H9 (cell line): ENCODE data around the gene GBP1. TPM values are rescaled to one million over a fixed set of nuclear protein-coding genes. Genes with fewer than 3 reads are reported as not detected.

ENCODE experiments used
- DNase-seq: peaks from one replicate; pipeline ENCODE4 v3.0.0-alpha.2; 2017
- H2AFZ ChIP-seq: one replicate; pipeline ENCODE4 v1.6.1; 2013; ENCODE audit warnings: mild to moderate bottlenecking, low read length, control low read depth, moderate library complexity
- H2AK5ac ChIP-seq: 2 replicates; pipeline ENCODE4 v1.6.1; 2013; ENCODE audit warnings: low read length, control low read depth, mixed read lengths; ENCODE audit not compliant: insufficient read length
- H2BK120ac ChIP-seq: one replicate; pipeline ENCODE4 v1.6.1; 2013; ENCODE audit warnings: low read depth, mild to moderate bottlenecking, low read length, control low read depth, inconsistent platforms; ENCODE audit not compliant: poor library complexity, severe bottlenecking
- H2BK12ac ChIP-seq: 2 replicates; pipeline ENCODE4 v1.6.1; 2013; ENCODE audit warnings: low read length, control low read depth, mixed read lengths, low read depth; ENCODE audit not compliant: insufficient read length
- H2BK15ac ChIP-seq: 2 replicates; pipeline ENCODE4 v1.6.1; 2013; ENCODE audit warnings: low read depth, low read length, control low read depth
- H2BK20ac ChIP-seq: one replicate; pipeline ENCODE4 v1.6.1; 2013; ENCODE audit warnings: low read depth, mild to moderate bottlenecking, low read length, control low read depth, inconsistent platforms; ENCODE audit not compliant: poor library complexity, severe bottlenecking
- H2BK5ac ChIP-seq: 2 replicates; pipeline ENCODE4 v1.6.1; 2013; ENCODE audit warnings: low read length, control low read depth, mixed read lengths; ENCODE audit not compliant: insufficient read length
- H3K14ac ChIP-seq: 2 replicates; pipeline ENCODE4 v1.6.1; 2013; ENCODE audit warnings: low read length, control low read depth; ENCODE audit not compliant: insufficient read depth
- H3K18ac ChIP-seq: 2 replicates; pipeline ENCODE4 v1.6.1; 2013; ENCODE audit warnings: low read depth, mild to moderate bottlenecking, mixed read lengths, low read length, control low read depth; ENCODE audit not compliant: insufficient read length
- H3K23ac ChIP-seq: 2 replicates; pipeline ENCODE4 v1.6.1; 2013; ENCODE audit warnings: low read length, control low read depth, mixed read lengths, low read depth; ENCODE audit not compliant: insufficient read length
- H3K23me2 ChIP-seq: 2 replicates; pipeline ENCODE4 v1.6.1; 2013; ENCODE audit warnings: low read depth, mild to moderate bottlenecking, mixed read lengths, low read length, control low read depth; ENCODE audit not compliant: insufficient read length, poor library complexity, severe bottlenecking
- H3K27ac ChIP-seq: 2 replicates; pipeline ENCODE4 v1.5.1; 2013; ENCODE audit warnings: low read length, control low read depth, mixed read lengths, low read depth; ENCODE audit not compliant: insufficient read length
- H3K27me3 ChIP-seq: 2 replicates; pipeline ENCODE4 v1.6.1; 2013; ENCODE audit warnings: low read length, control low read depth, inconsistent platforms; ENCODE audit not compliant: insufficient read depth
- H3K4ac ChIP-seq: 2 replicates; pipeline ENCODE4 v1.6.1; 2013; ENCODE audit warnings: low read depth, mild to moderate bottlenecking, control low read depth, inconsistent platforms, low read length, moderate library complexity
- H3K4me1 ChIP-seq: 2 replicates; pipeline ENCODE4 v1.6.1; 2013; ENCODE audit warnings: low read length, control low read depth, inconsistent platforms; ENCODE audit not compliant: insufficient read depth
- H3K4me2 ChIP-seq: 2 replicates; pipeline ENCODE4 v1.6.1; 2013; ENCODE audit warnings: low read length, control low read depth, mixed read lengths; ENCODE audit not compliant: insufficient read length, insufficient read depth
- H3K56ac ChIP-seq: 2 replicates; pipeline ENCODE4 v1.6.1; 2013; ENCODE audit warnings: low read depth, mild to moderate bottlenecking, mixed read lengths, low read length, control low read depth; ENCODE audit not compliant: insufficient read length
- H3K79me1 ChIP-seq: 2 replicates; pipeline ENCODE4 v1.6.1; 2013; ENCODE audit warnings: low read depth, mild to moderate bottlenecking, moderate library complexity, low read length, control low read depth, inconsistent platforms; ENCODE audit not compliant: insufficient read depth, poor library complexity, severe bottlenecking
- H3K79me2 ChIP-seq: 2 replicates; pipeline ENCODE4 v1.6.1; 2013; ENCODE audit warnings: low read length, control low read depth, inconsistent platforms; ENCODE audit not compliant: insufficient read depth
- H3K9ac ChIP-seq: 2 replicates; pipeline ENCODE4 v1.6.1; 2013; ENCODE audit warnings: low read length, control low read depth, mixed read lengths; ENCODE audit not compliant: insufficient read length; ENCODE audit errors: extremely low read depth
- H3K9me3 ChIP-seq: one replicate; pipeline ENCODE4 v1.6.1; 2013; ENCODE audit warnings: low read depth, low read length, inconsistent platforms; ENCODE audit not compliant: control insufficient read depth
- H3T11ph ChIP-seq: one replicate; pipeline ENCODE4 v1.6.1; 2013; ENCODE audit warnings: mild to moderate bottlenecking, low read length, control low read depth, inconsistent platforms
- H4K20me1 ChIP-seq: one replicate; pipeline ENCODE4 v1.6.1; 2013; ENCODE audit not compliant: control insufficient read depth, insufficient read length, insufficient read depth
- H4K5ac ChIP-seq: 2 replicates; pipeline ENCODE4 v1.6.1; 2013; ENCODE audit warnings: low read depth, mild to moderate bottlenecking, mixed read lengths, low read length, control low read depth; ENCODE audit not compliant: insufficient read length
- H4K8ac ChIP-seq: replicated peaks from 2 replicates; pipeline ENCODE4 v1.6.1; 2013; ENCODE audit warnings: low read length, control low read depth, mixed read lengths, low read depth; ENCODE audit not compliant: insufficient read length
- H4K91ac ChIP-seq: 2 replicates; pipeline ENCODE4 v1.6.1; 2013; ENCODE audit warnings: low read depth, mild to moderate bottlenecking, moderate library complexity, mixed read lengths, low read length, control low read depth; ENCODE audit not compliant: insufficient read length
- H3K27ac Mint-ChIP-seq, 3 experiments: 2 replicates in 2 of 3; 3 replicates in 1 of 3; pipeline ENCODE4 v1.8.0; 2020 to 2021; ENCODE audit warnings: mixed read lengths in 3 of 3, mild to moderate bottlenecking in 1 of 3, moderate library complexity in 1 of 3
- H3K27me3 Mint-ChIP-seq: 2 replicates; pipeline ENCODE4 v1.8.0; 2021; ENCODE audit warnings: low read depth, mild to moderate bottlenecking, moderate library complexity, mixed read lengths
- H3K36me3 Mint-ChIP-seq, 3 experiments: 2 replicates in 2 of 3; 3 replicates in 1 of 3; pipeline ENCODE4 v1.8.0; 2020 to 2021; ENCODE audit warnings: low read depth in 3 of 3, mixed read lengths in 3 of 3; ENCODE audit not compliant: insufficient read depth in 1 of 3
- H3K4me1 Mint-ChIP-seq, 2 experiments: 2 replicates each; pipeline ENCODE4 v1.8.0; 2020; ENCODE audit warnings: mixed read lengths in 2 of 2
- H3K4me3 Mint-ChIP-seq, 2 experiments: 2 replicates in 1 of 2; 3 replicates in 1 of 2; pipeline ENCODE4 v1.8.0; 2020 to 2021; ENCODE audit warnings: mild to moderate bottlenecking in 2 of 2, mixed read lengths in 2 of 2, moderate library complexity in 1 of 2
- H3K9me3 Mint-ChIP-seq, 2 experiments: 2 replicates in 1 of 2; 3 replicates in 1 of 2; pipeline ENCODE4 v1.8.0; 2020; ENCODE audit warnings: mild to moderate bottlenecking in 2 of 2, mixed read lengths in 2 of 2, moderate library complexity in 1 of 2
- total RNA-seq: library from RNA; stranded (reverse); gene quantifications from 2 replicates; pipeline ENCODE4 v1.2.1, GENCODE V29; 2021
- TF ChIP-seq, protein P1 (sequence below): fragments of 200-600 bp; sonication (generic); conservative IDR thresholded peaks from 3 replicates; pipeline ENCODE4 v1.8.0; 2021; ENCODE audit warnings: antibody characterized with exemption, mild to moderate bottlenecking

GBP1 gene
- total RNA-seq, 1 experiment from 2014 or later: not detected

DNA sequence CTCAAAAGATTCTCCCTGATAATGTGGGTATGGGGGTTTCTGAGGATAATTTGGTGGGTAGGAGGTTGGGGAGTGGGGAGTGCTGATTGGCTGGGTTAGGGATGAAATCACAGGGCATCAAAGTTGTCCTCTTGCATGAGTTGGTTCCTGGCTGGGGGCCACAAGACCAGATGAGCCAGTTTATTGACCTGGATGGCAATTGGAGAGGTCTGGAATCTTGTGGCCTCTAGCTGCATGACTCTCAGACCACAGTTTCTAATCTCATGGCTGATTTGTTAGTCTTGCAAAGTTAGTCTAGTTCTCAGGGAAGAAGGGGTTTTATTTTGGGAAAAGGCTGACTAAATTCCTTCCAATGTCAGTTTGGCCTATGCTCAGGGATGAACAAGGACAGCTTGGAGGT lies 3.3 kb upstream of the GBP1 start:
- H3K9me3 Mint-ChIP-seq: no peaks in the 10 kb centered on the region; a peak in 1 of 5 replicates
- Histone ChIP-seq H2BK120ac (no peak overlapping the region), H3K9me3 (no peaks in the 10 kb centered on the region), H4K91ac (no peak overlapping the region), H2BK12ac (no peak overlapping the region), H3K9ac (no peak overlapping the region), H3K23ac (no peak overlapping the region), H3T11ph (no peak overlapping the region), H3K23me2 (no peaks in the 10 kb centered on the region), H3K27ac (no peak overlapping the region), H3K56ac (no peak overlapping the region), H2BK20ac (no peak overlapping the region), H4K8ac (no peak overlapping the region), H3K4ac (no peak overlapping the region), H2BK5ac (no peak overlapping the region), H2BK15ac (no peak overlapping the region), H3K14ac (no peak overlapping the region), H3K4me1 (no peaks in the 10 kb centered on the region), H2AK5ac (no peak overlapping the region), H2AFZ (no peak overlapping the region), H4K5ac (no peak overlapping the region), H3K18ac (no peak overlapping the region), H3K27me3 (no peaks in the 10 kb centered on the region), H3K79me1 (no peaks in the 10 kb centered on the region), H4K20me1 (no peaks in the 10 kb centered on the region), H3K79me2 (no peaks in the 10 kb centered on the region), H3K4me2 (no peak overlapping the region)
- TF ChIP-seq, protein P1, sequence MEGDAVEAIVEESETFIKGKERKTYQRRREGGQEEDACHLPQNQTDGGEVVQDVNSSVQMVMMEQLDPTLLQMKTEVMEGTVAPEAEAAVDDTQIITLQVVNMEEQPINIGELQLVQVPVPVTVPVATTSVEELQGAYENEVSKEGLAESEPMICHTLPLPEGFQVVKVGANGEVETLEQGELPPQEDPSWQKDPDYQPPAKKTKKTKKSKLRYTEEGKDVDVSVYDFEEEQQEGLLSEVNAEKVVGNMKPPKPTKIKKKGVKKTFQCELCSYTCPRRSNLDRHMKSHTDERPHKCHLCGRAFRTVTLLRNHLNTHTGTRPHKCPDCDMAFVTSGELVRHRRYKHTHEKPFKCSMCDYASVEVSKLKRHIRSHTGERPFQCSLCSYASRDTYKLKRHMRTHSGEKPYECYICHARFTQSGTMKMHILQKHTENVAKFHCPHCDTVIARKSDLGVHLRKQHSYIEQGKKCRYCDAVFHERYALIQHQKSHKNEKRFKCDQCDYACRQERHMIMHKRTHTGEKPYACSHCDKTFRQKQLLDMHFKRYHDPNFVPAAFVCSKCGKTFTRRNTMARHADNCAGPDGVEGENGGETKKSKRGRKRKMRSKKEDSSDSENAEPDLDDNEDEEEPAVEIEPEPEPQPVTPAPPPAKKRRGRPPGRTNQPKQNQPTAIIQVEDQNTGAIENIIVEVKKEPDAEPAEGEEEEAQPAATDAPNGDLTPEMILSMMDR: no peak
- H3K27ac Mint-ChIP-seq: peak overlapping the region in 1 of 3 experiments; percentile 76; a peak in 1 of 7 replicates
- no peak overlapping the region for H3K4me3 Mint-ChIP-seq
- no peaks in the 10 kb centered on the region for H3K27me3 Mint-ChIP-seq
- no peak for DNase-seq
- no peaks in the 10 kb centered on the region; a peak in 1 of 7 replicates for H3K36me3 Mint-ChIP-seq
- no peaks in the 10 kb centered on the region; a peak in 1 of 4 replicates for H3K4me1 Mint-ChIP-seq
